HG03159 (cell line): ENCODE results near the gene ATP13A3.
"Not testable (repeated sequence)": the region's sequence is repeated elsewhere in the genome, so short reads cannot be mapped to it uniquely, and the experiment has no call there.

Experiments used
- ATAC-seq: cut with Tn5 transposase; IDR thresholded peaks from one replicate; pipeline ENCODE4 v1.9.1; 2021; ENCODE audit warnings: mild to moderate bottlenecking, moderate library complexity; ENCODE audit not compliant: unreplicated experiment

The ATP13A3 gene

DNA sequence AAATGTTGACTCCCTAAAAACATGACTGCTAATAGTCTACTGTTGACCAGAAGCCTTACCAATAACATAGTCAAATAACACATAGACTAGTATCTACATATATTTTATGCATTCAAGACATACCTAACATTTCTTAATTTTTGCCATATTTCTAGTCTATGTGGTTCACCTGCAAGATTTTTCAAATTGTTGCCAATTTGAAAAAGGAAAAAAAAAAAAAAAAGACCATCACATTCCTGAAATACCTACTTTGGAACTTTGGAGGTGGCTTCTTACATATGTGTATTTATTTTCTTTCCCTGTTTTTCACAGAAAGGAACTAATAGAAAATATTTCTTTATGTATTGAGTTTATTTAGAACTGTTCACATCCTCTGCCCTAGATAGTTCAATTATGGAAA lies 13.4 kb upstream of the ATP13A3 start:
- no peak for ATAC-seq

DNA sequence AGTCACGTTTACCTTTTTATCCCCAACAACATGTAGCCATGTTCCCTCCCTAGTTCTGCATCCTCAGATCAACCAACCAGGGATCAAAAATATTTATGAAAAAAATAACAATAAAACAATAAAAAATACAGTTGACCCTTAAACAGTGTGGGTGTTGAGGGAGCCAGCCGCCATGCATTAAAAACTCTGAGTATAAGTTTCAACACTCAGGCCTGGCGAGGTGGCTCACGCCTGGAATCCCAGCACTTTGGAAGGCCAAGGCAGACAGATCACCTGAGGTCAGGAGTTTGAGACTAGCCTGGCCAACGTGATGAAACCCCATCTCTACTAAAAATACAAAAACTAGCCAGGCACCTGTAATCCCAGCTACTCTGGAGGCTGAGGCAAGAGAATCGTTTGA lies 12.7 kb upstream of the ATP13A3 start:
- ATAC-seq: not testable (repeated sequence)

DNA sequence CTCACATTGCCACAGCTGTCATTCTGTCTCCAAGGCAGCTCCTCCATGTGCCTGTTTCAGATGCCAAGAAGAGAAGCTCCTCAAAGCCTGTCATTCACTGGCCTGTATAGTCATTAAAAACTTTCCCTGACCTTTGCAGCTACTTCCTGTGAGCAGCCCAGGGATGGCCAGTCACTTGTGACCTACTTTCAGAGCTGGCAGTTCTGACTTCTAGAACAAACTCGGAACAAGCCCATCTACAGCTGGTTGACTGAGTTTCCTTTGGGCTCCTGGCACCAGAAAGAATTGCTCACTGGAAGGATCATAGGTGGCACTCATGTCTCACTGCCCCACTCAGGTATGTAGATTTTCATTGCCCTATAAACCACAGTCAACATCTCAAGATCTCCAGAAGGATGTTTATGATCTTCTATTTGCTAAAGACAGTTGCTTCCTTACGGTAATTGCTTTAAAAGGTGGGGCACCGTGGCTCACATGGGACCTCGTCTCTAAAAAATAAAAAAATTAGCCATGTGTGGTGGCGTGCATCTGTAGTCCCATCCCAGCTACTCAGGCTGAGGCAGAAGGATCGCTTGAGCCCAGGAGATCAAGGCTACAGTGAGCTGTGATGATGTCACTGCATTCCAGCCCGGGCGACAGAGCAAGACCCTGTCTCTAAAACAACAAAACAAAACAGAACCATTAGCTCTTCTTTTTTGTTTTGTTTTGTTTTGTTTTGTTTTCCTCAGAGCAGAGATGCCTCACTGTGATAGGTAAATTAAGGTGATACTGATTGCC lies 11.2 kb upstream of the ATP13A3 start:
- ATAC-seq: no peak

DNA sequence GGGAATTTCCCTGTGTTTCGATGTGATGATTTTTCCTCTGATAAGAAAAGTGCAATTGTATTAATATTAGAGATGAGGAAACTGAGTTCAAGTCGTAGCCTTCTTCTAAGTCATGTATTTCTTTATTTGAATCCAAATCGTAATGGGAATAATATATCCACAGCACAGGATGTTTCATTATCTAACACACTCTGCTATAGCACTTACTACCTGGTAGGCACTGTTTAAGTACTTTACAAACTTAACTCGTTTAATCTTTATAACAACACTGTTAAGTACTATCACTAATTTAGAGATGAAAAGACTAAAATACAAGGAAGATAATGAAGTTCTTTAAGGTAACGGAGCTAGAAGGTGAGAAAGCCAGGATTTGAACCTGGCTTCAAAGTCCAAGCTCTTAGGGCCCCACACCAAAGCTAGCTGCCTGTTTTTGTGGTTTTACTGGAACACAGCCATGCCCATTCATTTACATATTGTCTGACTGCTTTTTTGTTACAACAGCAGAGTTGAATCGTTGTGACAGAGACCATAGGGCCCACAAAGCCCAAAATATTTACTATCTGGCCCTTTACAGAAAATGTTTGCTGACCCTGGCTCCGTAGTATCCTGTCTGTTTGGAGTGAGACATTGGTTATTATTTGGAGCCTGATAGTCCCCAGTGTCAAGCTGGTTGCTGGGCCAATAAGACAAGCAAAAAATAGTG lies 9.6 kb upstream of the ATP13A3 start:
- no peak for ATAC-seq

DNA sequence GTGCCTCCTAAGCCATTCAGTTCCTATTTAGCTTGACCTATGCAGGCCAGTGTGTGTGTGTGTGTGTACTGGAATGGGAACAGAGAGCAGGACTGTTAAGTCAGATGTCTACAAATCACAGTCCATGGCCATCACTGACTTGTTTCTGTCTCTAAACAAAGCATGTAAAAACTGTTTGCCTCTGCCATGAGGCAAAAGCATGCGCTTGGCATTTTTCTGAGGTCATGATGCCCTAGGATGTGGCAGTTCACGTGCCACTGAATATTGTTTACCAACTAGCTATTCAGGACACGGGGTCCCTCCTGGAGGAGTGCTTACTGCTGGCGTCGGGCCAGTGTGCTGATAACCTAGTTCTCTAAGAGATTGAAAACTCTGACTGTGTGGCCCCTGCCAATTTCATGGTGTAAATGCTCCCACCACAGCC lies 8.2 kb upstream of the ATP13A3 start:
- ATAC-seq: no peak

DNA sequence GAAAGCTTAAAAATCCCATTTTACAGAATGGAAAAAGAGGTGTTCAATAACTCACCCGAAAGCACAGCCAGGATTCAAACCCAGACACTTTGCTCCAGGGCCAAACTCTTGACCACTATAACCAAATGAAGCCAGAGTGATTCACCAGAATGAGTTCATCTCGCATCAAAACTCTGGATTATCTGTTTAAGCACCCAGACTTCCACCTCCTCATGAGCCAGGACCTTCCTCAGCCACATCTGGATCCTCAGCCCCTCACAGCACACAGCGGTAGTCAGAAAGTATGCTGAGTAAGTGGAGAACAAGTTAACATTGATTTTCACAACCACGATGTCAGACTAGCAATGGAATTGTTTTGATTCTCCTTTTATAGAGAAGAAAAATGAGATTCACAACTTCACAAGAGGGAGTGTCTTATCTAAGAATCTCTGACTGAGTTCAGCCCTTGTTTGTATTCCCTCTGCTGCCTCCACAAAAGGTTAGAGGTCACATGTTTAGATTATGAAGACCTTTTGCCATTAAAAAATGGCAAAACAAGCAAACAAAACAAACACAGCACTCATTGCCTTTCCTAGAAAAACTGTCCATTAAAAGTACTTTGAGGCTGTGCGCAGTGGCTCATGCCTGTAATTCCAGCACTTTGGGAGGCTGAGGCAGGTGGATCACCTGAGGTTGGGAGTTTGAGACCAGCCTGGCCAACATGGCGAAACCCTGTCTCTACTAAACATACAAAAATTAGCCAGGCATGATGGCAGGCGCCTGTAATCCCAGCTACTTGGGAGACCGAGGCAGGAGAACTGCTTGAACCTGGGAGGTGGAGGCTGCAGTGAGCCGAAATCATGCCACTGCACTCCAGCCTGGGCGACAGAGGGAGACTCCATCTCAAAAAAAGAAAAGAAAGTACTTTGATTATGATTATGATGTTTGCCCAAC lies 7.5 kb upstream of the ATP13A3 start:
- not testable (repeated sequence) for ATAC-seq

DNA sequence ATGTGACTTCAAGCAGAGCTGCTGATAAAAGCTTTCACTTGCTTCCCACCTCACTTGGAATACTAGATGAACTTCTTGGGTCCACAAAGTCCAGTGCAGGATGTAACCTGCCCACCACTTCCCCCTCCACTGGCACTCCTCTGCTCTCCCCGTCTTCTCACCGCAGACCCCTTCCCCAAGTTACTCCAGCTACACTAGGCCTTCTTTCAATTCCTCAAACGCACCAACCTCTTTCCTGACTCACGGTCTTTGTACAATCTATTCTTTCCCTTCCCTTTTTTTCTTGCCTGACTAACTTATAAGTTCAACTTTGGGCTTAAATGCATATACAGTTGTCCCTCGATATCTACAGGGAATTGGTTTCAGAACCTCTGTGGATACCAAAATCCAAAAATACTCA lies 5.2 kb upstream of the ATP13A3 start:
- ATAC-seq: no peak

DNA sequence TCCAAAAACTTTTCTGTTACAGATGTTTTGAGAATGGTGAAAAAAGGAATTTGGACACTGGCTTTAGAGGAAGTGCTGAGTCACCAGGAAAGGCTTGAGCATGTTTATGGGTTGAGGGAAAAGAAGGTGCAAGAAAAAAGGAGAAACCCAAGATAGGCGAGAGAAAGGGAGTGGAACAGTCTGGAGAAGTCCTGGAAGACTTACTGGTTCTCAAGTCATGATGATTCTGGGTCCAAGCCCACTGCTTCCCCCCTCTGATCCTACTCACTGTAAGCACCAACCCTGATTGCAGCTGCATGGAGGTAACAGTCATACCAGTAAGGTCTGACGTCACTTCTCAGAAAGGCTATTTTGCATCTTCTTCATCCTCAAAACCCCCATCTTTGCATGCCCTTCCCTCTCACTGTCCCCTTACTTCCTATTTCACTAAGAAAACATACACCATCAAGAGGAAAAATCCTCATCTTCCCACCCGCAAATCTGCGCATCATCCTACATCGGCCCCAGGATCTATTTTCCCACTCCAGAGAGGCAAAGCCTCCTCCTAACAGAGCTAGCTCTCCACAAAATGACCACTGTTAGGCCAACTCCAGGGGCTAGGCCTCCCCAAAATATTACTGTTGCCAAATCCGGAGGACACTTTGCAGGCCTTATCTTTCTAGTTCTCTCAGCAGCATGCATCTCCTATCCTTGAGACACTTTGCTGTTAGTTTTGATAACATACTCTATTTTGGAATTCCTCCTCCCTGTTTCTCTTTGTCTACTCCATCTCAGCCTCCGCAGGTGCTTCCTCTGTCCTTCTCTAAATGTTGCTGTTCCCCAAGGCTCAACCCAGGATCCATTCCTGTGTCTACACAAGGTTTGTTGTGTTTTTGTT lies 3.2 kb upstream of the ATP13A3 start:
- peak; percentile 30 for ATAC-seq

DNA sequence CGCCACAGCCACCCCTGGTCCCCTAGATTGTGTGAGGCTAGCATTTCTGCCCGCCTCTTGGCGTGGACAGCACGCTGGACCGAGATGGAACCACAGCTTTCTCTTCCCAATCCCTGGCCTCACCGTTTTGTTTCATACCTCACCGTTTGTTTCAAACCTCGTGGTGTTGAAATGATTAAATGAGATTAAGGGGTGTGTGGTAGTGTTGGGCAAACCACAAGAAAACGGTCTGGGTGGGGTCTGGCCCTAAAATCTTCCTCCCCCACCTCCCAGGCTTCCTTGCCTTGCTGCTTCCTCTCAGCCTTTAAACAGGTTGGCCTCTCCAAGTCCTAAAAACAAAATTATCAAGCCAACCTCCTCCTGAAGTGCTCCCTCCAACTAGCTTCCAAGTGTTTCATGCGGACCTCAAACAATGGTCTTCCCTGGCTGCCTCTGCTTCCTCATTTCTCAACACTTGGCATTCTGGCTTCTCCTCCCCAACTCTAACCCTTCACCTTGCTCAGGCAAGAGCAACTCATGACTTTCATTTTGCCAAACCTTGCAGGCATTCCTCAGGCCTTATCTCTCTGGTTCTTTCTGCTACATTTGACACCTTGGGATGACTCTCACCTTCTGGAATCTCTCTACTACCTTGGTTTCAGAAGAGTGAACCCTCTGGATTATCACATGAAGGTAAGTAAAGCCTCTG lies 1.4 kb upstream of the ATP13A3 start:
- ATAC-seq: no peak

DNA sequence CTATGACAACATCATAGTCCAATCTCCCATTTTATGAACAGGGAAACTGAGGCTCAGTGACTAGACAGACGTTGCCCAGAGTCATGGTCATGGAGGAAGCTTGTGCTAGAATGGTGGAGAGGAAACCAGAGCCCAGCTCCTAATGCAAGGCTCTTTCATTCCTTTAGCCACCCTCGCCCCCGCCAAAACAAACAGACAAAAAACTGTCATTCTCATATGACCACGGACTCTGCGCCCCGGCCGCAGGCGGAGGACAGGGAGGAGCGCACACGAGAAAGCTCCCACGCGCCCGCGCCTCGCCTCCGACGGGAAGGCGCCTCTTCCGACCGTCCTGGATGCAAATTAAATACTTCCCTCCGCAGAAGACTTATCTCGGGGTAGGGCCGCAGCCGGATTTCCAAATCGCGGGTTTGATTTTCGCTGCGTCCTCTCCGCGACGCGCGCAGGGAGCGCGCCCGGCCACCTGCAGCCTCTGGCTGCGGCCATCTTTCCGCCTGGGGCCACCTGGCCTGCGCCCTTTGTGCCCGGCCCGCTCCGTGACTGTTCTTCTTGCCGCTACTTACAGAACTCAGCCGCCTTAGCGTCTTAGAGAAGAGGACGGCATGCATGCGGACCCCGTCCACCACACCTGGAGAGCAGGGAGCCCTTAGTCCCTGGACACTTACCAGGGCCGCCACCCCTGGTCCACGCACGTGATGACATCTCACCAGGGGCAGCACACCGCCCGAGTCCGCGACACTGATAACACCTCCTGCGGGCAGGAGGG lies 670 bp upstream of the ATP13A3 start:
- ATAC-seq: peak; percentile 19

DNA sequence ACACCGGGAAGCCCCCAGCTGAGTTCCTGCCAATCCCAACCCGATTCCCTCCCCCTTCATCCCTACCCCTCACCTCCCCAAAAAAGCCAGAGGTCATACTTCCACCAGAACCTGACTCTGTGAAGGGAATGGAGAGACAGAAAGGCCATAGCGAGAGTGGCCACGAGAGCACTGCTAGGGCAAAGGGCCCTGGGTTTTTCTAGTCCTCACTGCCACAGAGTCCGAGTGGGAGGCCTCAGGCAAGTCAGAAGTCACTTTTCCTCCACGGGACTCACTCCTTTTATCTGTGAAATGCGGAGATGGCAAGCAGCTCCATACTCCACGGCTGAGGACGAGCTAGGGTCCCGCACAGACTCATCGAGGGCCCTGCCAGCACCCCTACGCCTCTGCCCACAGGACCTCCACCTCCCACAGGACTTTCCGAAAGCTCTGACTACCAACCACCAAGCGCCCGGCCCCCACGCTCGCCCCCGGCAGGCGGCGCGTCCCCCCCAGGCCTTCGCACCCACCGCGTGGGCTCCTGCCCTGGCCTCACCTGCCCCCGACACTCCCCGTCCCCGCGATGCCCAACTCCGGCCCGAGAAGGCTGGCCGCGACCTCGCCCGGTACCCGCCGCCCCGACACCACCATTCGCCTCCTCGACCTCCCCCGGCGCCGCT lies 792 bp downstream of the ATP13A3 start:
- peak; percentile 23 for ATAC-seq

DNA sequence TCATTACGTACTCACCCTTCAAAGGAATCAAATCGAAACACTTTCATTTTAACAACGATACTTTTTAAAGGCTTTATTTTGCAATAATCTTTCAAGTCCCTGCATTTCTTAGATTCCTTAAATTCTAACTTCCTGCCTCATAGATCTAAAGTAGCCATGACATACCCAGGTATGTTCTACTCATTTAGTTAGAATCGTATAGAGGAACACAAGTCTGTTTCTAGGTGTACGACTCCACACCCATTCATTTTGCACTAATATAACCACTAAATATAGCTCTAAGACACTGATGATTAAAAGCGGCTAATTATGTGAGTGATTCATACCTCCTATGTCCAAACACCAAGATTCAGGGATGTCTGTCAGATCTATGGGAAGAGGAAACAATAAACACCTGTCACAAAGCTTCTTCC lies 1.3 kb downstream of the ATP13A3 start:
- no peak for ATAC-seq

DNA sequence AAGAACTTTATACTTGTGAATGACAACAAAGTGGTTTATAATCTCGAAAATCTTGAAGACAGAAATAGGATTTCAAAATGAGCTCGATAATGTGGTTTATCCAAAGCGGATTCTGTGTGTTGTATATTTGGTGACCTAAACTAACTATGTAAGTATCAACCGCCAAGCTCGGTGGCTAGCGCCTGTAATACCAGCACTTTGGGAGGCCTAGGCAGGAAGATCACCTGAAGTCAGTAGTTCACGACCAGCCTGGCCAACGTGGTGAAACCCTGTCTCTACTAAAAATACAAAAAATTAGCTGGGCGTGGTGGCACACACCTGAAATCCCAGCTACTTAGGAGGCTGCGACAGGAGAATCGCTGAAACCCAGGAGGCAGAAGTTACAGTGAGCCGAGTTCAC lies 2.2 kb downstream of the ATP13A3 start:
- ATAC-seq: no peak

DNA sequence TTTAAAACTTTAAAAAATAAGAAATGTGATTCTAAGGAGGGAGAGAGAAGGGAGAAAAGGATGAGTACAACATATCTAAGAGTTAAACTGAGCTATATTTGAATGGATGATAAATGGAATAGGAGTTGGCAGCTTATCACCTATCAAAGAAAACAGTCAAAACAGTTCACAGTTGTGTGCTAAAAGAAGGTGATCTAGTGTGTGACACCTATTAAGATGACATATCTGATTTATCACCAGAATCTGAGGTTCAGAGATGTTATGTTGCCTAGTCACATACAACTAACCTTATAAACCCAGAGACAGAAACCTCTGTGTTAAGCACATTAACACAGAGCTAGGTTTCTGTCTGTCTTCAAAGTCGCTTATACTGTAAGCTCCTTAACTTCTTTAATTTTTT lies 3.0 kb downstream of the ATP13A3 start:
- no peak for ATAC-seq

DNA sequence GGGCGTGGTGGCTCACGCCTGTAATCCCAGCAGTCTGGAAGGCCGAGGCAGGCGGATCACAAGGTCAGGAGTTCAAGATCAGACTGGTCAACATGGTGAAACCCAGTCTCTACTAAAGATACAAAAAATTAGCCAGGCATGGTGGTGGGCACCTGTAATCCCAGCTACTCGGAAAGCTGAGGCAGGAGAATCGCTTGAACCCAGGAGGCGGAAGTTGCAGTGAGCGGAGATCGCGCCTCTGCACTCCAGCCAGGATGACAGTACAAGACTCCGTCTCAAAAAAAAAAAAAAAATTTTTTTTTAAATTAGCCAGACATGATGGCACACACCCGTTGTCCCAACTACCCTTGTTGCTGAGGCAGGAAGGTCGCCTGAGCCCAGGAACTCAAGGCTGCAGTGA lies 4.0 kb downstream of the ATP13A3 start:
- not testable (repeated sequence) for ATAC-seq

DNA sequence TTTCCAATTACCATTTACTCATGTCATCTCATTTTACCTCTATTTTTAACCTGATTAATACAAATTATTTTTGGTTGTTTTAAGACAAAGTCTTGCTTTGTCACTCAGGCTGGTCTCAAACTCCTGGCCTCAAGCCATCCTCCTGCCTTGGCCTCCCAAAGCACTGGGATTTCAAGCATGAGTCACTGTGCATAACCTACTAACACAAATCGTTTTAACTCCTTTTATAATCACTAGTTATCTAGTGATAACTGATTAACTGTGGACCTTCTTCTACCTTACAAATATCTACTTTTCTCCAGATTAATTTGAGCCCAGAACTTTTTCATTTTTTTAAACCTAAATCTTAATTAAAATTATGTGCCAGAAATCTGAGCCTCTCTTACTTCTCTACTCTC lies 4.6 kb downstream of the ATP13A3 start:
- ATAC-seq: no peak

DNA sequence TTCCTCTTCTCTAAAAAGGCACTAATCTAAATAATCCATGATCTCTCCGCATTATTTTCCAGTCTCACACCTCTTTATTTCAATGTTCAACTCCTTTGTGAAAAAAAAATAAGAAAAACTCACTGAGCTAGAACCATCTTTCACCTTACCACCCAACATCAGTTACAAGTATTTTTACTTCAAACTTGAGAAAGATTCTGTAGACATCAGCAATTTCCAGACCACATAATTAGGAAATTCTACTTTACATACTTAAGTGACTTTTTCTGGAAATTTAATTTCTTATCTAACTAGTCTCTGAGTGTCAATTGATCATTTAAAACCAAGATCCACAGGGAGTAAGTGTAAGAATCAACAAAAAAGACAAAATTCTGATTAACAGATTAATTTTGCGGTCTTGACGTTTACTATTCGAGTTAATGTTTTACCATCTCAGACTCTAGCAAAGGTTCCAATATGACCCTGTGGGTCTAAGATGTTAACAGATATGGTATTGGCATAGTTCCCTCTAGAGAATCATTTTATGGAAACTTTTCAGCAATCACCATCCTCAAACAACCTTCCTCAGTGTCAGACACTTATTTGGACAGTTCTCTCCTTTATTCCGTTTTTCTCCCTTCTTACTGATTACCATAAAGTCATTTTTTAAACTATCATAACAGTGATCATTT lies 5.1 kb downstream of the ATP13A3 start:
- ATAC-seq: no peak

DNA sequence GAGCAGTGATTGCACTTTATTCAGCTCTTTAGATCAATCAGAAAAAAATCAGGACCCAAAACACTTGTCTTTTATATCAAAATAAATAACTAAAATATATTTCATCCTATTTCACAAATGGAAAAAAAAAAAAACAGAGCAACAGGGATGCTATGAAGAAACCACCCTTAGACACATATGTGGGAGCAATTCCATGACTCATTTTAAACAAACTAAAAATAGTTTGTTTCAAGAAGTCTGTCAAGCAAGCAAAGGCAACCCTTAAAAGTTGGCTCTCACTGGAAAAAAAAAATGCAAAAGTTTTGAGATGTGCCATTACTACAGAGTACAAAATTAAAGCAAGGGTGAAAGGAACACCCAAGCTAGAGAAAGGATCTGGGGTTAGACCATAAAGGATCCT lies 5.7 kb downstream of the ATP13A3 start:
- ATAC-seq: no peak
